Measurements from ENCODE around the gene SPOCK1.

The SPOCK1 gene

DNA sequence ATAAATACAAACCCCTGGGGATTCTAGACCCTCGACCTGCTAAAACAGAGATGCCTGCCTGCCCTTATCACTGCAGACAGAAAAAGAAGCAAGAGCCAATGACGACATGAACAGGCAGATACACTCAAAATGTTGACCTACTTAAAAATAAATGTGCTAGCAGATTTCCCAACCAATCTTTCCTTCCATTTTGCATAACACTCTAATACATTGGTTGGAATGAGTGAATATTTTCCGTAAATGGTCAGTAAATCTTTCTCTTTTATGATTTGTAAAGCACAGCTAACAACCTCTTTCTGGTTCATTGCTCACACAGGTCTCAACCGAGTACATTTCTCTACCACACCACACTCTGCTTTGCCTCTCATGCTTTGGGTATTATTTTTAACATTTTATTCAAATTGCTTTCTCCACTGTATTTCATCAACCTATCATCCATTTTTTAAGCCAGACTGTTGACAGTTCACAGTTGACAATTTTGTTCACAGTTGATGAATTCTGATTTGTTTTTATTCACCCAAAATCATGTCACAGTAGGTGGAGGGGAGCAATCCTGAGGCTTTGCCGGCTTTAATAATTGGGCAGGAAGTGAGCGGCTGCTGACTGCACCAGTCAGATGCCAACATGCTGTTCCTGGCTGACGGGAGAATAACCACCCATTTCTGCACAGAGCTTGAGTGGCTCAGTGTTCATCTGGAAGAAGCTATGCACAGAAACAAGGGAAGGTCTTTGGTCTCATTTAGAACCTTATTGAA, 426.6 kb downstream of the SPOCK1 start:
- no peak for DNase-seq (ENCODE audit: low read depth in 2 of 2)

DNA sequence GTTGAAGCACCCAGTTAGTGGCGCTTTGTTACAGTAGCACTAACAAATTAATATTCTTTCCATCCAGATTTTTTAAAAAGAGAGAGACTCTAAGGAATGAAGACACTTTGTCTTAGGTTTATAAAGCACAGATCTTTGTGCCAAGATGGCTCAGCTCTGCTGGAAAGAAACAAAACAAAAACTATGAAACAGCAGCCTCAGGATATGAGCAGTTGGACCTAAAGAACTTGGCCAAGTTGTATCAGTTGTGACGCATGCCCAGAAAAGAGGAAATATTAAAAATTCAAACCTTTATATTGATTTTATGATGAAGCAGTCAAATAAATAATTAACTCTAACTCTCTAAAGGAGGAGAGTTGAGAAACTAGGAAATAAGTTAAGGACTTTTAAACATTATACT, 427.2 kb downstream of the SPOCK1 start:
- no peak for DNase-seq (ENCODE audit: low read depth in 2 of 2)

DNA sequence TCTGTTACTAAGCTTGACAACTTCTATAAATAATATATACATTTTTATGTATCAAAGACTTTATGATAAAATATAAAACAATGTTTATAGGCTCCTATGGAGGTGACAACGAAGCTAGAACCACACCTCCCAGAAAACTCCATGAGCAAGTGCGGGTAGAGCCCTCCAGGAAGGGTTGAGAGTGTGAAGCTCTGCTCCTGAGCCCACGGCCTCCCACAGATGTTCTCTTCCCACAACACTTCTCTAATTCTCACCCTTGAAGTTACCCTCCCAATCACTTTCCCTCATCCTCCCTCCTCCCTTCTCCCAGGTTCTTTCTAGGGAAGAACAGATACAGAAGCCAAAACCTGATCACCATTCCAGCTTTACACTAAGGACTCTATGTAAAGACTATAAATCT, 427.6 kb downstream of the SPOCK1 start:
- DNase-seq (ENCODE audit: low read depth in 2 of 2): no peak

DNA sequence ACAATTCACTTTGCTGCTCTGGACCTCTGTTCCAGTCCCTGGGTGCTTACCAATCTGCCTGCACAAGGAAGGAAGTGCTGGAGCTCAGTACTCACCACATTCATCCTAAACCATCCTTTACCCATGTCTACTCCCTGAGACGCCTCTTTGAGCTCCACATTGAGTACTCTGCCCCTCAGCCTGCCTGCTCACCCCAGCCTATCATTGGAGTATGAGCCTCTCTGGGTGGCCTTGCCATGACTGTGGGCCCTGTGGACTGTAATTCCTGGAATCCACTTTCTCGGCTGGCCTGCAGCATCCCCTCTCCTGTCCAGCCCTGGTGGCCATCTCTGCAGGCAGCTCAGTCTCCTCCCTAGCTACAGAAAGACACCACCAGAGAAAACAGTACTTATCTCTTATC, 428.6 kb downstream of the SPOCK1 start:
- no peak for DNase-seq (ENCODE audit: low read depth in 2 of 2)

DNA sequence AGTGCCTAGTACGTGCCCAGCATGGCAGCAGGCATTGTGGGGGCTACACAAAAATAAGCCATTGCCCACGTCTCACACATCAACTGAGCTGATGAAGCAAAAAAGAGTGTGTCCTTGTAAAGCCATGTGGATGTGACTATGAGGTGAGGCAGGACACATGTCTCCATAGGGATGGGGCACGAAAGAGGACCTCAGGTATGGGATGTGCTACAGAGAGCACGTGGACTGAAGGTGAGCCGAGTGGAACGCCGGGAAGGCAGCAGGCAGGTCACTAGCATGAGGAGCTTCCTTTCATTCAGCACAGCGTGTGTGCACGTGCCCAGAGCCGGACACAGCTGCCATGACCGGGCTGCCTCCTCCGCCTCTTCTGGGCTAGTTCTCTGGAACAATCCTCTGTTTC, 429.8 kb downstream of the SPOCK1 start:
- DNase-seq (ENCODE audit: low read depth in 2 of 2): no peak

DNA sequence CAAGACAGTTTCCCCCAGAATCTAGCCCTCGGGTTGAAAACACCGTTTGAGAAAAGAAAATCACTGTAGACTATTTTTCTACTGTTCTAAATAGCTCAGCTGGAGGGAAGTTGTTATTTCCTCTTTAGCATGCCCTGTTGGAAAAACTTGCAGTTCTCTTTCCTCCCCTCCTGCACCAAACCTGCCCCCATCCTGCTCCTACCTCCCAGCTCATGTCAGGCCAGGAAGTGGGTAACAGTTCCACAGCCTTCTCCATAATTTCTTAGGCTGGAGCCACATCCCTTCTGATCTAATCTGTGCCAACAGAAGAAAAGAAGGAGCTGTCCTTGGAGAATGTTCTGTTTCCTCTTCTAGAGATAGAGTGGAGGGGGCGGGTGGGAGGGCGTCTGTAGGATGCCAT, 437.7 kb downstream of the SPOCK1 start:
- DNase-seq (ENCODE audit: low read depth in 2 of 2): no peak

DNA sequence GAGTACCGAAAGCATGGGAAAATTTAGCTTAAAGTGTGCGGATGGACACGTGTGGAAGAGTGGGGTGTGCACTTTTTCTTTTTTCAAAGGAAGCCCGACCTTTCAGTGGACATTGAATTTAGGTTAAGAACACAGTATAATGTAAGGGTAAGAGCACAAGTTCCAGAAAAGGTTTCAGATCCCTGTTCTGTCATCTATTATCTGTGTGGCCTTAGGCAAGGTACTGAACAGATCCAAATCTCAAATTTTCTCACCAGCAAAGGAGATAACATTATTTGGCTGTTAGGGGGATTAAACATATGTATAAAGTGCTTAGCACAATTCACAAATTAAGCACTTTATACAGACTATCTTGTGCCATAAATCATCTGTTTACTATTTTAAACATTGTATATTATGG, 441.0 kb downstream of the SPOCK1 start:
- no peak for DNase-seq (ENCODE audit: low read depth in 2 of 2)

DNA sequence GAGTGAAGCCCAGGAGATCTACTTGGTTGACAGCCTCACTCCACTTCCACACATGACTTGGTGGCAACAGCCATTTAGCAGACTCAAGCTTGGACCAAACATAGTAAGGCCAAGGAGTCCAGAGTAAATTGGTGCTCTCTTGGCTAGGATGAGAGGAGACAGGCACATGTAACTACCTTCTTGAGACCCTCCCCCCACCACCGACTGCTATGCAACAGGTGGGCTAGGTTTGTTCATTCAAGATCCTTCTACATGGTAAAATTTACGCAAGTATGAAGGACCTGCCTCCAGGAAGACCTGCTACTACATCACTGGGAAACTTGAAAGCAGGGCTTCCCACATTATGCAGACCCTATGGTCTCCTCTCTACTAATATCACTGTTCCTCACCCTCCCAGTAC, 442.4 kb downstream of the SPOCK1 start:
- no peak for DNase-seq (ENCODE audit: low read depth in 2 of 2)

DNA sequence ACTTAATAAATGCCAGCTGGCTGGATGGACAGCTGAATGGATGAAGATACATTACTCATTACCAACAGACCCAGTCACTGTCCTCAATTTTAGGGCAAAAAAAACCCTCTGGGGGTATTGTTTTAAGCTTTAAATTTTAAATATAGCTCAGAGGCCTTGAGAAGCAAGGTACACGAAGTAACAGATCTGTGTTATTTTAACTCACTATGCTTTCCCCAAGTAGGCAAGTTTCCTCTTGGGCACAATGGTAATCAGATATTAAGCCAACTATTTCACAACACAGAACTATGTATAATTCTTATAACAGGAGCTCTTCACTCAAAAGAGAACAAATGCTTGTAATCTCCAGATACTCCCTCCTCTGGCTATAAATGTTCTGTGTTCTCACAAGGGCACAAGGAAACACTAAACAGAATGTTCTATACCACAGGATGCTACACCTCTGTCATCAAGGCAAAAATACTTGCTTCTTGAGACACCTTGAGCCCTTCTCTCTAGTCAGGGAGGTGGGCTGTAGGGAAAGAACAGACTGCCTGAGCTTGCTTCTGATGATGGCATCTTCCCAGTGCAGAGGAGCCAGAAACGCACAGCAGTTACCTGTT, 443.8 kb downstream of the SPOCK1 start:
- DNase-seq (ENCODE audit: low read depth in 2 of 2): no peak

DNA sequence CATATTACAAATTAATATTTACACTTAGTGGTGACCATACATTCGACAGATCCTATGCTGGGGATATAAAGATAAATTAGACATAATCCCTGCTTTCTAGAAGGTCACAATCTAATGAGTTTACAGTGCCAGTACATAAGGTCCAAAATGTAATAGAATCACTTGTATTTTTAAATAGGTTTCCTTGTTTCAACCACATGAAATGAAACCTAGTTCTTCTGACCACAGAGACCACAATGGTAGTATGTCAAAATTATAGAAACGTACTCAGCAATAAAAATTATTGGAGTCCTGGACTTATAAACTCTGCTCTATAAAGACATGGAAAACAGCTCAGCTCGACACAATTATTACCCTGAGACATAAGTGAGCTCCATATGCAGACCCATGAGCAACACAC, 444.3 kb downstream of the SPOCK1 start:
- no peak for DNase-seq (ENCODE audit: low read depth in 2 of 2)

DNA sequence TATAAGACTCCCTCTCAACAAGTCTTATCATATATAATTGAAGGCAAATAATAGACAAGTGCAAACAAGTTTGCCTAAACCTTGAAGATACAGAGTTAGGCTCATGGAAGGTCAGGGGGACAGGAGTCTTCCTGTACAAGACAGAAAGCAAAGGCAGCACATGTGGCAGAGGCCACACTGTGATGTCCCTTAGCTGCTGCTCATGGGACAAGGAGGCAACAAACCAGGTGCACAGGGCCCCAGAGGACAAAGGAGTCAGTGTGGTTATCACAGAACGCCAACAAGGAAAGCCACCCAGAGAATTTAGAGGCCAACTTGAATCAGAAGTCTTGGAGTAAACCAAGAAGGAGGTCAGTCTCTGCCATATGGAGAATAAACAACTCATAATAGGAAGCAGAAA, 444.8 kb downstream of the SPOCK1 start:
- DNase-seq (ENCODE audit: low read depth in 2 of 2): no peak

DNA sequence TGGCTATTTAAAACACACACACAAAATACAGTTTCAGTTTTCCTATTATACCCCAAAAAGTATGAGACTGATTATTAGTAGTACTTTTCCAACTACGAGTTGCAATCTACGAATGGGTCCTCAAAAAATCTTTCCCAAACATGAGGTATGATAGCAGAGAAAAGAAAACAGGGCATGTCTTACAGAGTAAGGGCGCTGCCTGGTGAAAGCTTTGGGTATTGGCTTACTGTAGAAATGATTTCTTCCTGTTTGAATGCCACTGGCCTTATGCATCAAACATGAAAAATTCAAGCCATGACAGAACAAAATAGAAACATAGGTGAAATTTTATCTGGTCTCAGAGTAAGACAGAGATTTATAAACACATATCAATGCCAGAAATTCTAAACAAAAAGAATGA, 448.0 kb downstream of the SPOCK1 start:
- DNase-seq (ENCODE audit: low read depth in 2 of 2): no peak

DNA sequence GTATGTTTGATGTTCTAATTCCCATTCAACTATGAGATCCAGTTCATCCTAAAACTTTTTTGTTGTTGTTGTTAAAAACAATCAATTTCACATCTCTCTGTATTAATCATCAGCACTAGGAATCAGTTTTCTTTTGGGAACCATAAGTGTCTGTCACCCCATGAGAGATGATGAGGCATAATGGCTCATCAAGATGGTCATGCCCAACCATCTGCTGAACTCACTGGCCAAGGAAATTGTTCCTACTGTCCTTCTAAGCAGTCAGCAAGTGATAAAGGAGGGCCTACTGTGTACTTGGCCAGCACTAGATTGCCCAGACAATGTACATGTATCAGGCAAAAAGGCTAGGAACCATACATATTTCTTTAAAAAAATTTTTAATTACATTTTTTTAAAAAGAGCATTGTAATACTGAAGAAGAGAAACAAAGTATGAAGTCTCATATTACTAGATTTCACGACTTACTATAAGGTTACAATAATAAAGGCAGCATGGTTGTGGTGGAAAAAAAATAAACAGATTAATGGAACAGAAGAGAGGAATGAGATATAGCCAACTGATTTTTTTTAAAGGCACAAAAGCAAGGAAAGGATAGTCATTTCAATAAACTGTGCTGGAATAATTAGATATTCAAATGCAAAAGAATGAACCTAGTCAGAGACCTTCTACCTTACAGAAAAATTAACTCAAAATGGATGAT, 458.3 kb downstream of the SPOCK1 start:
- DNase-seq (ENCODE audit: low read depth in 2 of 2): no peak

DNA sequence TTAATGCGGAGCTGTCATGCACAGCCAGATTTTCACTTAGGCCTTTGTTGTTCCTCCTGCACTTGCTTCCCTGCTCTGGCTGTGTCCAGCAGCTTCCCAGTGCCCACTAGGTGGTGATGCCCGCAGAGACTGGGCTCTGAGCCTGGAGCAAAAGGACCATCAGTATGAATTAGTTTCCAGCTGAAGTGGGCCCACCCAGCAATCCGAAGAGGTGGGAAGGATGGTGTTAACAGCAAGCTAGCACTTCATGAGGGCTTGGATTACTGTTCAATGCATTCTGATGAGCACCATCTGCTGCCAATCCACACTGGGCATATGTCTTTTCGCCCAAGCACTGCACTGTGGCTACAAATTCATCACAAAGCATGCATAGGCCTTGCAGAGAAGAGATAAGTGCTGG, 459.1 kb downstream of the SPOCK1 start:
- DNase-seq (ENCODE audit: low read depth in 2 of 2): no peak

DNA sequence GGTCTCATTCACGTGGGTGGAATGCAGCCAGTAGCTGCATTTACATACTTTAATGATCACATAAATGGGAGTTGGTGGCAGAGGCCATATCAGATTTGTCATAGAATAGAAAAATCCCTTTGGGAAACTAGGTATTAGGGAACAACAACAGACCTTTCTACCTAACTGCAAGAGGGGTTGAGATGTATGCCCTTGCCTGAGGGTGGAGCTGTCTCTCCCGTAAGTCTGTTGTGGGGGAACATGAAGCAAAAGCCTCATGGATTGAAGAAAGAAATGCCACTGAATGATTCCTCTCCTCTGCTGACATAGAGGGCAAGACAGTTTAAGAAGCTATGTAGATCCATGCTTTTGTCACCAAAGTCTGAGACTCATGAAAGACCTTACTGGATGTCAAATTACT, 461.3 kb downstream of the SPOCK1 start:
- no peak for DNase-seq (ENCODE audit: low read depth in 2 of 2)

DNA sequence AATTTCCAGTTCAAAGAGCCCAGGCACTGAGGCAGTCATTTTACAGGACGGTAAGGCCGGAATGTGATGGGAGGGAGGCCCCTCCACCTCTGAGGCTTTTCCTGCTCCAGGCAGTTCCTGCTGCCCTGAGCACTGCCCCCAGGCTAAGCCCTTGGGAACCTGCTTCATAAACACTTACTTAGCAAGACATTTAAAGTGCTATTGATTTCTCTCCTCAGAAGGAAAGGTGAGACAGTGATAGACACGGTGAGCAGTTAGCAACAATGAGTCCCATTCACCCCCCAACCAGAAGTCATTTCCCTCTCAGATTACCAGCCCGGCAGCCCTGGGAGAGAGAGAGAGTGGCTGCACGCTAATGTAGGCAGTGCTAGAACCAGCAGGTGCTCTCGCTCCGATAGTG, 462.5 kb downstream of the SPOCK1 start:
- DNase-seq (ENCODE audit: low read depth in 2 of 2): no peak

DNA sequence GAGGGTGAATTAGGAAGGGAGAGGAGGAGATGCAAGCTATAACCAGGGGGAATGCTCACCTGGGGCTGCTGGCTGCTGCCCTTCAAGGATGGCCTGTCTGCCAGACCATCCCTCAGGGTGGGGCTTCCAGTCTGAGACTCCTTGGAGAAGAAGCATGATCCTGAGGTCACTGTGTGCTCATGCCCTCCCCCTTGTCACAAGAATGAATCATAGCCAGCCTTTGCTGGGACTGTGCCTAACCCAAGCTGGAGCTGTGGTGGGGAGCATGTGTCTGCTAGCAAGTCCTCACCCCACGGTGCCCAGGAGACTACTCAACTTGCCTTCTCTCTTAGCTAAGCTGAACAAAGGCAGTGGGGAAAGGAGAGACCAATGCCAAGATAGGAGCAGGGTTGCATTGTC, 463.6 kb downstream of the SPOCK1 start:
- no peak for DNase-seq (ENCODE audit: low read depth in 2 of 2)

DNA sequence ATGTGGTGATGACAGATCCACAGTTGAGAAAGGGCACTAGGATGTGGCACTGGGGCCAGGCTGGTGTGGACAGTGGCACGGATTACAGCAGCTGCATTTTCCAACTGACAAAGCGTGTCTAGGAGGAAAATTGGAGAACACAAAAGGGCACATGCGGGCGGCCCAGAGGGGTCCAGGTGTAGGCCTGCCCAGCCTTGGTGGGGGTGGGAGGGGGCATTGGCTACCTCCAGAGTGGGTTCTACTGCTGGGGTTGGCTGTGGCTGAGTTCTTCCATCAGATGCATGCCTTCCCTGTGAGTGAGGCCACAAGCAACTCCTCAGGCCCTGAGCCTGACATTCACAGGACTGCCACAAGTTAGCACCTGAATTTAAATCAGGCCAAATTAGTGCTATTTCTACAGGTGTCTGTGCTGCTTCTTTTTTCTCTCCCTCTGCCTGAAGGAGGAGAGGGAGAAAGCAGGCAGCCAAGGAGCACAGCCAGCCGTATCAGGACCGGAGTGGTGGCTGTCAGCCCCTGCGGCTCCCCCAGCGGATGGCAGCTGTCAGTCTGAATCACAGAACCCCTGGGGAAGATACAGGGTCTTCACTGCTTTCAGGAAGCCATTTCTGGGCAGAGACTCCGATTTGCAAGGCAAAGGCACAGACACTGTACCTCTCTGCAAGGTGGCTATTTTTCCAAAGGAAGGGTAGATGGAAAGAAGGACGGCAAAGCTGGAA, 464.2 kb downstream of the SPOCK1 start:
- no peak for DNase-seq (ENCODE audit: low read depth in 2 of 2)

DNA sequence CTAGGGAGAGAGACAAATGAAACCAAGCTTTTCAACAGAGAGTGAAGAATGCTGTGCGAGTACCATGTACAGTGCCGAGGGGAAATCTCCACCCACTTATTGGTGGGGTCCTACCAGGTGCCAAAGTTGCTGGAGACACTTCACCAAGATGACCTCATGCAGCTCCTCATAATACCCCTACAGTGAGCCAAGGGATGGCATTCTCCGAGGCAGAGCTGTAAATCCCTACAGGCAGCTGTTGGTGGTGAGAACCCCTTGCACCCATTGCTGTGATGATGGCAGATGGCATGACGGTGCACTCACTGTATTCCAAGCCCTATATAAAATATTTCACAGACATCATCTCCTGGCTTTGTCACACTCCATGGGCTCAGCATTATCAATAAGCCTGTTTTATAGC, 464.9 kb downstream of the SPOCK1 start:
- no peak for DNase-seq (ENCODE audit: low read depth in 2 of 2)

DNA sequence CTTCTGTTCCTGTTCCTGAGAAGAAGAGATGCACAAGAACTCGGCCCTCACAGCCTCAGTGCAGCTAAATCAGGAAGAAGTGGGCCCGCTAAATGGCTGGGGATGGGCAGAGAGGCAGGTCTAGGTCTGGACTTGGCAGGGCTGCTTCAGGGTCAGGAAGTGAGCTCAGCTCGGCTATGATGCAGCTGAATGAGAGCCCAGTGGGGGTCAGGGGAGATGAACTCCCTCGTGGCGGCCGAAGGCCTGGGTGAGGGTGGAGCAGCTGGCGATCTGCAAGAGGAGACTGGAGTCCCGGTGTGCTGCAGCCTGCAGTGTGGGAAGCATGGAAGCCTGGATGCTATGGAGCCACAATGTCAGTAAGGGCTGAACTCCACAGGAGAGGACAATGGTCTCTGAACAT, 466.2 kb downstream of the SPOCK1 start:
- DNase-seq (ENCODE audit: low read depth in 2 of 2): no peak

DNA sequence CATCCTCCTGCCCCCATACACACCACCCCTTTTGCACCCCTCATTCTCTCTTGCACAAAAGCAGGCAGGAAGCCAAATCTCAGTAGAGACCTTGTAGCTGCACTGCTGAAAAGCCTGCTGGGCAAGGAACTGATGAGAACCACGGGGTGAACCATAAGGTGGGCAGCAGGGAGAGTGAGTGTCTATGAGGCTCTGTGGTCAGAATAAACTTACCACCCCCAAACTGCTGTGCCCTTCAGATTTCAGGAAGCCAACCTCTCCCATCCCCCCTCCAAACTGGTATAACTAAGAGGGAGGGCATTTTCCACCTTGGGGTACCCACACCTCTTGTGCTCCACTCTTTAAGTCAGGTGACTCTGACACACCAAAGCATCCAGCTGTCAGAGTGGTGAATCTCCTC, 471.4 kb downstream of the SPOCK1 start:
- DNase-seq (ENCODE audit: low read depth in 2 of 2): no peak

DNA sequence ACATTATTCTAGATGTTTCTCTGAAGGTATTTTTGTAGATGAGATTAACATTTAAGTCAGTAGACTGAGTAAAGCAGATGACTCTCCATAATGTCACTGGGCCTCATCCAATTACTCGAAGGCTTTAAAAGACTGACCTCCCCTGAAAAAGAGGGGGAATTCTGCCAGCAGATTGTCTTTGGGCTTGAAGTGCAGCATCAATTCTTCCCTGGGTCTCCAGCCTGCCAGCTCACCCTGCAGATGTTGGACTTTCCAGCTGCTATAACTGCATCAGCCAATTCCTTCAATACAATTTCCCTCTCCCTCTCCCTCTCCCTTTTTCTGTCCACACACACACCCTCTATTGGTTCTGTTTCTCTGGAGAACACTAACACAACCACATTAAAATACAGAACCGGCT, 472.8 kb downstream of the SPOCK1 start:
- no peak for DNase-seq (ENCODE audit: low read depth in 2 of 2)

DNA sequence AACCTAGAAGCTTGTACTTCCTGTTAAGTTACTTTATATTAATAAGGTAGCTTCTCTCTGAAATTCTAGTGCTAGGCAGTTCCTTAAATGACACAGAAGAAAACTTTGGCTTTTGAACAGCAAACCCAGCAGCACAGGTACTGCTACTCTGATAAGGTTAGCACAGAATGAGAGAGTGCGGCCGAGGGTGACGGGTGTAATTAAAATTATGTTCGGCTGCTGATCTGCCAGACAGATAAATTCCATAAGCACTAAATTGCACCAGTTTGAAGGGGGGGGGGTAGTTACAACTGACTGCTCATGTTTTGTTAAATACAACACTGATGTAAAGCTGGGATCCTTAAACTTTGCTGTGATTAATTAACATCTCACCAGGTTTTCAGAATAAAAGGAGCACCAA, 475.1 kb downstream of the SPOCK1 start:
- DNase-seq (ENCODE audit: low read depth in 2 of 2): no peak
